H1 (cell line): ENCODE data around the gene PAX7. TPM values are rescaled to one million over a fixed set of nuclear protein-coding genes. Genes with fewer than 3 reads are reported as not detected.

Experiments used
- BCL11A ChIP-seq, 2 experiments: IDR thresholded peaks; one replicate each; pipeline ENCODE4 v1.6.1; 2011; ENCODE audit warnings: low read depth in 2 of 2, low read length in 2 of 2, mild to moderate bottlenecking in 2 of 2
- CREB1 ChIP-seq: IDR thresholded peaks from 2 replicates; pipeline ENCODE4 v1.6.1; 2012; ENCODE audit warnings: inconsistent platforms
- JUN ChIP-seq: IDR thresholded peaks from 2 replicates; pipeline ENCODE4 v1.6.1; 2011; ENCODE audit warnings: low read depth, mild to moderate bottlenecking, improper control_type of control experiment, low read length
- KDM1A ChIP-seq: fragments of 200-600, 300-600 bp; sonication (generic); IDR thresholded peaks from 2 replicates; pipeline ENCODE4 v1.7.1; 2016; ENCODE audit warnings: mild to moderate bottlenecking, low read length, borderline replicate concordance
- PHF8 ChIP-seq: fragments of 200-600 bp; sonication (generic); conservative IDR thresholded peaks from 2 replicates; pipeline ENCODE4 v1.7.1; 2012; ENCODE audit warnings: low read depth, mild to moderate bottlenecking, inconsistent platforms, low read length, moderate library complexity
- RBBP5 ChIP-seq: IDR thresholded peaks from 2 replicates; pipeline ENCODE4 v1.7.1; 2012; ENCODE audit warnings: low read depth, mild to moderate bottlenecking, inconsistent platforms, low read length, moderate library complexity, borderline replicate concordance
- SIX5 ChIP-seq: IDR thresholded peaks from 2 replicates; pipeline ENCODE4 v1.6.1; 2011; ENCODE audit warnings: mild to moderate bottlenecking, low read depth, low read length
- SP1 ChIP-seq: IDR thresholded peaks from 2 replicates; pipeline ENCODE4 v1.6.1; 2011; ENCODE audit warnings: low read depth, low read length
- SUZ12 ChIP-seq: fragments of 200-600 bp; sonication (generic); IDR thresholded peaks from 2 replicates; pipeline ENCODE4 v1.6.1; 2012; ENCODE audit warnings: mild to moderate bottlenecking, inconsistent platforms, low read length, moderate library complexity, mixed read lengths
- USF2 ChIP-seq: IDR thresholded peaks from 2 replicates; pipeline ENCODE4 v1.6.1; 2011; ENCODE audit warnings: low read length, improper control_type of control experiment
- polyA plus RNA-seq, 7 experiments: library from polyadenylated mRNA; depleted of rRNA in 3 of 7; stranded (reverse) in 5 of 7; unstranded in 2 of 7; fragments of >200 nt in 5 of 7; fragments of 200-250 nt in 2 of 7; gene quantifications; 1 replicate in 5 of 7; 2 replicates in 1 of 7; 4 replicates in 1 of 7; pipeline versions ENCODE4 v1.2.1 to v1.2.3, GENCODE V29; 2011 to 2013; ENCODE audit warnings: missing spikeins in 2 of 7, mixed read lengths in 2 of 7
- total RNA-seq: library from RNA; stranded (reverse); fragmentation: NEBNext Ultra II Directional; extraction: Animal tissue kit (Norgen Biotek cat#: 25700); gene quantifications from 2 replicates; pipeline ENCODE4 v1.2.1, GENCODE V29; 2021

Gene PAX7
- total and polyA plus RNA-seq, 2 of the 8 experiments (the other 6 are each of a cell fraction or from before 2014, with no cell fraction given): not detected

GRCh38 chr1:18630511-18631495 lies at the start of gene PAX7 (continued):
- TF ChIP-seq PHF8 (peak; percentile 19; the same call in 1 of the 2 replicates), RBBP5 (no peak; the same call in 1 of the 2 replicates), USF2 (no peak), BCL11A (IDR thresholded peaks at IDR 0.05; ENCODE audit: low read depth in 2 of 2, low read length in 2 of 2) (no peak), SIX5 (no peak), CREB1 (no peak), JUN (no peak), SP1 (0 out of 2 replicates have a peak, but pooled peaks have one; percentile 37), KDM1A (no peak), SUZ12 (no peak; the same call in 1 of the 2 replicates)
